Hepatocyte (in vitro differentiated cells): Measurements from ENCODE around the gene NTMT2. TPM values are rescaled to one million over a fixed set of nuclear protein-coding genes. Genes with fewer than 3 reads are reported as not detected.

Source experiments
- DNase-seq: peaks from one replicate; pipeline ENCODE4 v3.0.0-alpha.2; 2016; ENCODE audit warnings: low spot score
- H2AFZ ChIP-seq: fragments of 200-600 bp; sonication (generic); 2 replicates; pipeline ENCODE4 v1.6.0; 2016; ENCODE audit warnings: antibody characterized with exemption, mild to moderate bottlenecking
- H3K27ac ChIP-seq: fragments of 200-600 bp; sonication (generic); 2 replicates; pipeline ENCODE4 v1.5.1; 2016; ENCODE audit warnings: mild to moderate bottlenecking
- H3K27me3 ChIP-seq: fragments of 200-600 bp; sonication (generic); 2 replicates; pipeline ENCODE4 v1.6.1; 2016
- H3K36me3 ChIP-seq: fragments of 200-600 bp; sonication (generic); replicated peaks from 2 replicates; pipeline ENCODE4 v1.5.1; 2016; ENCODE audit warnings: low read depth; ENCODE audit not compliant: insufficient read depth
- H3K4me1 ChIP-seq: fragments of 200-600 bp; sonication (generic); 2 replicates; pipeline ENCODE4 v1.5.1; 2016; ENCODE audit warnings: mild to moderate bottlenecking, moderate library complexity; ENCODE audit not compliant: insufficient read depth
- H3K4me2 ChIP-seq: fragments of 200-600 bp; sonication (generic); 2 replicates; pipeline ENCODE4 v1.6.0; 2016
- H3K4me3 ChIP-seq: fragments of 200-600 bp; sonication (generic); 2 replicates; pipeline ENCODE4 v1.5.1; 2016; ENCODE audit warnings: mild to moderate bottlenecking
- H3K79me2 ChIP-seq: fragments of 200-600 bp; sonication (generic); 2 replicates; pipeline ENCODE4 v1.6.0; 2017; ENCODE audit warnings: mild to moderate bottlenecking
- H3K9me2 ChIP-seq: fragments of 200-600 bp; sonication (generic); replicated peaks from 2 replicates; pipeline ENCODE4 v1.6.0; 2017; ENCODE audit warnings: mild to moderate bottlenecking; ENCODE audit not compliant: insufficient read depth
- H3K9me3 ChIP-seq: fragments of 200-600 bp; sonication (generic); 2 replicates; pipeline ENCODE4 v1.5.1; 2016; ENCODE audit warnings: low read depth, mild to moderate bottlenecking
- H4K20me1 ChIP-seq: fragments of 200-600 bp; sonication (generic); 2 replicates; pipeline ENCODE4 v1.6.0; 2016; ENCODE audit warnings: mild to moderate bottlenecking; ENCODE audit not compliant: insufficient read depth, poor library complexity, severe bottlenecking
- EZH2 ChIP-seq: fragments of 200-600 bp; sonication (generic); IDR thresholded peaks from 2 replicates; pipeline ENCODE4 v1.6.1; 2016; ENCODE audit warnings: antibody characterized with exemption, mild to moderate bottlenecking, borderline replicate concordance
- EZH2phosphoT487 ChIP-seq: fragments of 200-600 bp; sonication (generic); IDR thresholded peaks from one replicate; pipeline ENCODE4 v1.6.1; 2018; ENCODE audit warnings: antibody characterized with exemption, mild to moderate bottlenecking, low read depth, moderate library complexity; ENCODE audit not compliant: unreplicated experiment, severe bottlenecking
- WGBS: methylation state at CpG from one replicate; pipeline ENCODE4 v1.1.6; 2016; ENCODE audit warnings: low lambda C conversion rate; ENCODE audit errors: missing lambda C conversion rate; 5-methylcytosine and 5-hydroxymethylcytosine counted together
- polyA plus RNA-seq: library from polyadenylated mRNA; unstranded; fragments of >200 nt; fragmentation: Nextera tagmentation; extraction: Ambion mirVana; gene quantifications from 2 replicates; pipeline ENCODE4 v1.2.1, GENCODE V29; 2016
- total RNA-seq: library from RNA; depleted of rRNA; stranded (reverse); fragments of >200 nt; gene quantifications from 2 replicates; pipeline ENCODE4 v1.2.3, GENCODE V29; 2014
- TF ChIP-seq, protein P1 (sequence below): fragments of 200-600 bp; sonication (generic); IDR thresholded peaks from 2 replicates; pipeline ENCODE4 v1.5.1; 2016; ENCODE audit warnings: antibody characterized with exemption, mild to moderate bottlenecking; ENCODE audit not compliant: poor library complexity

NTMT2 gene
- total and polyA plus RNA-seq, 2 experiments from 2014 or later, result not detected

DNA sequence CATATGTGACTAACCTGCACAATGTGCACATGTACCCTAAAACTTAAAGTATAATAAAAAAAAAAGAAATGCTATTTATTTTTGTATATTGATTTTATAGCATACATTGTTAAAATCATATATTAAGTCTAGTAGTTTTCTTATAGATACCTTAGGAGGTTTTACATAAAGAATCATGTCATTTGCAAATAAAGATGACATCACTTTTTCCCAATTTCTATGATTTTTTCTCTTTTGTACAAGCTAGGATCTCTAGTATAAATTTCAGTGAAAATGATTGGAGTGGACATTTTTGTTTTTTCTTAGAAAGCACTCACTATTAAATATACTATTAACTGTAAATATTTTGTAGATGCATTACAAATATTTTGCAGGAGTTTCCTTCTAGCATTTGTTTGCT is 20.5 kb upstream of the NTMT2 start:
- no peaks in the 10 kb centered on the region for H3K36me3 ChIP-seq
- H3K4me3 ChIP-seq, result no peak overlapping the region
- no peaks in the 10 kb centered on the region for H3K4me1 ChIP-seq
- no peak overlapping the region for H3K27ac ChIP-seq
- no peaks in the 10 kb centered on the region for H4K20me1 ChIP-seq
- DNase-seq, result no peak
- H3K27me3 ChIP-seq, result no peaks in the 10 kb centered on the region
- no peak overlapping the region for H2AFZ ChIP-seq
- H3K4me2 ChIP-seq, result no peak overlapping the region
- no peaks in the 10 kb centered on the region for H3K9me3 ChIP-seq
- no peaks in the 10 kb centered on the region for H3K9me2 ChIP-seq
- H3K79me2 ChIP-seq, result no peaks in the 10 kb centered on the region
- TF ChIP-seq EZH2 (no peak), EZH2phosphoT487 (no peak)
- TF ChIP-seq, protein P1, sequence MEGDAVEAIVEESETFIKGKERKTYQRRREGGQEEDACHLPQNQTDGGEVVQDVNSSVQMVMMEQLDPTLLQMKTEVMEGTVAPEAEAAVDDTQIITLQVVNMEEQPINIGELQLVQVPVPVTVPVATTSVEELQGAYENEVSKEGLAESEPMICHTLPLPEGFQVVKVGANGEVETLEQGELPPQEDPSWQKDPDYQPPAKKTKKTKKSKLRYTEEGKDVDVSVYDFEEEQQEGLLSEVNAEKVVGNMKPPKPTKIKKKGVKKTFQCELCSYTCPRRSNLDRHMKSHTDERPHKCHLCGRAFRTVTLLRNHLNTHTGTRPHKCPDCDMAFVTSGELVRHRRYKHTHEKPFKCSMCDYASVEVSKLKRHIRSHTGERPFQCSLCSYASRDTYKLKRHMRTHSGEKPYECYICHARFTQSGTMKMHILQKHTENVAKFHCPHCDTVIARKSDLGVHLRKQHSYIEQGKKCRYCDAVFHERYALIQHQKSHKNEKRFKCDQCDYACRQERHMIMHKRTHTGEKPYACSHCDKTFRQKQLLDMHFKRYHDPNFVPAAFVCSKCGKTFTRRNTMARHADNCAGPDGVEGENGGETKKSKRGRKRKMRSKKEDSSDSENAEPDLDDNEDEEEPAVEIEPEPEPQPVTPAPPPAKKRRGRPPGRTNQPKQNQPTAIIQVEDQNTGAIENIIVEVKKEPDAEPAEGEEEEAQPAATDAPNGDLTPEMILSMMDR, result no peak

DNA sequence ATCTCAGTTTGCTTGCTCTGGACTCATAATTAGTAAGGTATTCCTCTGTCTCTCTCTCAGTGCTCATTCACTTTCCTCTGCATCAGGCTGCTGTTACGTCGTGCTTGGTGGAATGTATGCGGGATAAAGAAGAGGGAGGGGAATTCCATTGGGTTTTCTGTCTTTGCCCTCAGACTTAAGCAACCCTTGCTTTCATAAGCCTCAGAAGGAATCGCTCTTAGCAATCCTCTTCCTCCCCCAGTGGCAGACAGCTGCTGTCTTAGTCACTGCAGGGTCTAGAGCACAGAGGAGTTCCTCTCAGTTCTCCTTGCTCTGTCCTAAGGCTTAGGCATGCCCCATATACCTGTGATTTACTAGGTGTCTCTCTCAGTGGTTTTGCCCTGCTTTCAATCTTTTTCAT is 19.1 kb upstream of the NTMT2 start:
- H4K20me1 ChIP-seq, result no peaks in the 10 kb centered on the region
- no peak overlapping the region for H3K4me2 ChIP-seq
- no peaks in the 10 kb centered on the region for H3K36me3 ChIP-seq
- H3K27ac ChIP-seq, result no peak overlapping the region
- H3K9me3 ChIP-seq, result no peaks in the 10 kb centered on the region
- no peaks in the 10 kb centered on the region for H3K27me3 ChIP-seq
- peak; percentile 53 for DNase-seq
- TF ChIP-seq EZH2 (no peak), EZH2phosphoT487 (no peak)
- TF ChIP-seq, protein P1, result no peak
- H3K4me3 ChIP-seq, result no peak overlapping the region
- H3K9me2 ChIP-seq, result no peaks in the 10 kb centered on the region
- H3K4me1 ChIP-seq, result no peaks in the 10 kb centered on the region
- WGBS, result 21% methylated on average over 4 of the region's 4 CpGs
- no peak overlapping the region for H2AFZ ChIP-seq
- no peaks in the 10 kb centered on the region for H3K79me2 ChIP-seq

DNA sequence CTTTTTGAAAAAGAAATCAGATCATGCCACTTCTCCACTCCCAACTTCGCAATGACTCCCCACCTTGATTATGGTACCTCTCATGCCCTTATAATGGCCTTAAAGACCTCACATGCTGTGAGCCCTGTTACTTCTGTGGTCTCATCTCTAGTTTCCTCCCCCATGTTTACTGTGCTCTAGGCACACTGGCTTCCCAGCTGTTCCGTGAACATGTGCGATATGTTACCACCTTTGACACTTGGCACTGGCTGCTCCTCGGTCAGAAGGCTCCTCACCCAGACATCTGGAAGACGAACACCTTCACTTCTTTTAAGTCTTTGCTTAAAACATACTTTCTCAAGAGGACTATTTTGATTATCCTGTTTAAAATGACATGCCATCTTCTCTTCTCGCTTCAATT is 14.3 kb upstream of the NTMT2 start:
- Histone ChIP-seq H3K27me3 (no peaks in the 10 kb centered on the region), H3K9me3 (no peaks in the 10 kb centered on the region), H3K4me2 (no peak overlapping the region), H3K79me2 (no peaks in the 10 kb centered on the region), H3K27ac (no peak overlapping the region), H2AFZ (no peak overlapping the region), H3K36me3 (no peaks in the 10 kb centered on the region), H3K9me2 (no peaks in the 10 kb centered on the region), H3K4me3 (no peak overlapping the region), H3K4me1 (no peaks in the 10 kb centered on the region), H4K20me1 (no peaks in the 10 kb centered on the region)
- TF ChIP-seq, protein P1, result no peak
- TF ChIP-seq EZH2phosphoT487, result no peak
- no peak for TF ChIP-seq EZH2
- DNase-seq, result no peak
- 63% methylated on average over 6 of the region's 6 CpGs for WGBS

DNA sequence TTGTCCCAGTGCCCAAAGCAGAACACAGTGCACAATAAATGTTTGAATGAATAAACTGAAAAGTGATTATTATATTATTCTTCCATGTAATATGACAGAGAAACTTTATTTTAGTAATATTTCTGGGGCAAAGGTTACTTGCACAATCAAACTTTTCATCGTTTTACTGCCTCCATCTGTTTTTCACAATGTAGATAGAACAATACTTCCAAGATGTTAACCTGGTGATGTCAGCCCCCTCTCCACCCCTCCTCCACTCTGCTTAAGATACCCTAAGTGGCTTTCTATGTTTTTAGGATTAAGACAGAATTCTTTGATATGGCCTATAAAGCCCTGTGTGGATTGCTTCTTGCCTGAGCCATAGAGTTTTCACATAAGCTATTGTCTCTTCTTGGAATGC is 13.8 kb upstream of the NTMT2 start:
- no peak for DNase-seq
- no peaks in the 10 kb centered on the region for H3K9me2 ChIP-seq
- WGBS, result 39% methylated on average over 1 of the region's 1 CpG
- H4K20me1 ChIP-seq, result no peaks in the 10 kb centered on the region
- H3K4me3 ChIP-seq, result no peak overlapping the region
- no peak overlapping the region for H2AFZ ChIP-seq
- no peaks in the 10 kb centered on the region for H3K4me1 ChIP-seq
- no peaks in the 10 kb centered on the region for H3K9me3 ChIP-seq
- H3K4me2 ChIP-seq, result no peak overlapping the region
- no peaks in the 10 kb centered on the region for H3K36me3 ChIP-seq
- no peak overlapping the region for H3K27ac ChIP-seq
- no peaks in the 10 kb centered on the region for H3K79me2 ChIP-seq
- no peaks in the 10 kb centered on the region for H3K27me3 ChIP-seq
- no peak for TF ChIP-seq EZH2
- TF ChIP-seq EZH2phosphoT487, result no peak
- TF ChIP-seq, protein P1, result no peak
